HEK293 (cell line): Measurements from ENCODE around the gene SLC41A1.
A peak's percentile ranks its signal among the peaks of the same experiment; 100 is the strongest.

Source experiments
- CTCF ChIA-PET: fragments of 350-600 bp; formaldehyde crosslinking; extraction: SDS; loops from one replicate; lab custom pipeline; 2021; ENCODE audit warnings: antibody characterized with exemption; lab: Yijun Ruan, JAX
- POLR2A ChIA-PET: fragments of 300-600 bp; formaldehyde crosslinking; extraction: SDS; loops from one replicate; lab custom pipeline; 2020; ENCODE audit warnings: antibody characterized with exemption, inconsistent platforms; lab: Yijun Ruan, JAX
- H3K27ac ChIP-seq: fragments of 200-500 bp; sonication (Bioruptor generic); 2 replicates; pipeline ENCODE4 v1.5.1; 2014; ENCODE audit warnings: low read depth, low read length, control low read depth, inconsistent platforms; ENCODE audit errors: extremely low read depth
- H3K36me3 ChIP-seq, 2 experiments: fragments of 200-500 bp in 1 of 2; sonication (Bioruptor generic) in 1 of 2; 1 replicate in 1 of 2; 2 replicates in 1 of 2; pipeline ENCODE4 v1.5.1; 2014 to 2017; ENCODE audit warnings: inconsistent platforms in 2 of 2, low read length in 2 of 2; ENCODE audit not compliant: control insufficient read depth in 2 of 2, insufficient read depth in 1 of 2
- H3K4me1 ChIP-seq: fragments of 200-500 bp; sonication (Bioruptor generic); 2 replicates; pipeline ENCODE4 v1.5.1; 2014; ENCODE audit warnings: mild to moderate bottlenecking, low read length, inconsistent platforms; ENCODE audit not compliant: control insufficient read depth, insufficient read depth
- H3K4me3 ChIP-seq: 2 replicates; pipeline ENCODE4 v1.5.1; 2011; ENCODE audit warnings: low read depth, mild to moderate bottlenecking, control low read depth, low read length, moderate library complexity
- H3K9me3 ChIP-seq: fragments of 200-500 bp; sonication (Bioruptor generic); 2 replicates; pipeline ENCODE4 v1.5.1; 2014; ENCODE audit warnings: low read depth, low read length, inconsistent platforms; ENCODE audit not compliant: control insufficient read depth, insufficient read depth
- ATF2 ChIP-seq: fragments of 450-650 bp; formaldehyde crosslinking; IDR thresholded peaks from 2 replicates; pipeline ENCODE4 v1.5.1; 2016; ENCODE audit warnings: missing biosample characterization, missing genetic modification characterization, low read depth
- CTCF ChIP-seq: fragments of 450-650 bp; formaldehyde crosslinking; IDR thresholded peaks from 2 replicates; pipeline ENCODE4 v1.5.1; 2016; ENCODE audit warnings: missing biosample characterization, missing genetic modification characterization
- EGR2 ChIP-seq: fragments of 450-650 bp; formaldehyde crosslinking; IDR thresholded peaks from 2 replicates; pipeline ENCODE4 v1.5.1; 2016; ENCODE audit warnings: low read depth, missing biosample characterization, missing genetic modification characterization
- ELK4 ChIP-seq: IDR thresholded peaks from 2 replicates; pipeline ENCODE4 v1.6.1; 2011; ENCODE audit warnings: mild to moderate bottlenecking, low read depth, low read length, borderline replicate concordance
- GLI2 ChIP-seq: fragments of 450-650 bp; formaldehyde crosslinking; IDR thresholded peaks from 2 replicates; pipeline ENCODE4; 2017; ENCODE audit warnings: missing biosample characterization, missing genetic modification characterization, low read depth, borderline replicate concordance
- IKZF3 ChIP-seq: fragments of 450-650 bp; IDR thresholded peaks from 2 replicates; pipeline ENCODE4 v1.5.0; 2018; ENCODE audit warnings: missing biosample characterization, mild to moderate bottlenecking, missing genetic modification characterization, moderate library complexity
- KLF9 ChIP-seq: fragments of 450-650 bp; formaldehyde crosslinking; IDR thresholded peaks from 2 replicates; pipeline ENCODE4 v1.5.1; 2016; ENCODE audit warnings: missing biosample characterization, missing genetic modification characterization, low read depth
- OSR2 ChIP-seq: fragments of 450-650 bp; formaldehyde crosslinking; IDR thresholded peaks from 2 replicates; pipeline ENCODE4 v1.5.1; 2016; ENCODE audit warnings: missing biosample characterization, missing genetic modification characterization
- SCRT1 ChIP-seq: fragments of 450-650 bp; formaldehyde crosslinking; IDR thresholded peaks from 2 replicates; pipeline ENCODE4 v1.5.1; 2016; ENCODE audit warnings: missing biosample characterization, missing genetic modification characterization, borderline replicate concordance
- SCRT2 ChIP-seq: fragments of 450-650 bp; formaldehyde crosslinking; IDR thresholded peaks from 2 replicates; pipeline ENCODE4 v1.5.1; 2016; ENCODE audit warnings: missing biosample characterization, missing genetic modification characterization
- TCF7L2 ChIP-seq: IDR thresholded peaks from 2 replicates; pipeline ENCODE4 v1.6.1; 2011; ENCODE audit warnings: low read depth, mild to moderate bottlenecking, inconsistent platforms, low read length, moderate library complexity, borderline replicate concordance
- TRIM28 ChIP-seq: IDR thresholded peaks from 2 replicates; pipeline ENCODE4 v1.6.1; 2011; ENCODE audit warnings: low read length, control low read depth, borderline replicate concordance
- ZBTB44 ChIP-seq: fragments of 450-650 bp; IDR thresholded peaks from 2 replicates; pipeline ENCODE4 v1.5.1; 2018; ENCODE audit warnings: missing biosample characterization, mild to moderate bottlenecking, missing genetic modification characterization
- ZFP37 ChIP-seq: fragments of 450-650 bp; formaldehyde crosslinking; IDR thresholded peaks from 2 replicates; pipeline ENCODE4 v1.5.1; 2016; ENCODE audit warnings: missing biosample characterization, missing genetic modification characterization
- ZIC2 ChIP-seq: fragments of 450-650 bp; formaldehyde crosslinking; IDR thresholded peaks from 2 replicates; pipeline ENCODE4 v1.5.1; 2016; ENCODE audit warnings: missing biosample characterization, missing genetic modification characterization
- ZNF114 ChIP-seq: fragments of 450-650 bp; formaldehyde crosslinking; IDR thresholded peaks from 2 replicates; pipeline ENCODE4 v1.5.0; 2017; ENCODE audit warnings: missing biosample characterization, missing genetic modification characterization
- ZNF148 ChIP-seq: fragments of 450-650 bp; formaldehyde crosslinking; IDR thresholded peaks from 2 replicates; pipeline ENCODE4 v1.5.0; 2017; ENCODE audit warnings: missing biosample characterization, missing genetic modification characterization, borderline replicate concordance
- ZNF174 ChIP-seq: fragments of 450-650 bp; formaldehyde crosslinking; IDR thresholded peaks from 2 replicates; pipeline ENCODE4 v1.5.0; 2017; ENCODE audit warnings: missing biosample characterization, mild to moderate bottlenecking, missing genetic modification characterization
- ZNF26 ChIP-seq: fragments of 450-650 bp; formaldehyde crosslinking; IDR thresholded peaks from 2 replicates; pipeline ENCODE4 v1.5.1; 2016; ENCODE audit warnings: missing biosample characterization, missing genetic modification characterization
- ZNF324 ChIP-seq: fragments of 450-650 bp; formaldehyde crosslinking; IDR thresholded peaks from 2 replicates; pipeline ENCODE4 v1.5.1; 2016; ENCODE audit warnings: missing biosample characterization, missing genetic modification characterization
- ZNF354C ChIP-seq: fragments of 450-650 bp; formaldehyde crosslinking; IDR thresholded peaks from 2 replicates; pipeline ENCODE4 v1.5.1; 2016; ENCODE audit warnings: missing biosample characterization, missing genetic modification characterization, low read depth, borderline replicate concordance
- ZNF404 ChIP-seq: fragments of 450-650 bp; formaldehyde crosslinking; IDR thresholded peaks from 2 replicates; pipeline ENCODE4 v1.5.1; 2017; ENCODE audit warnings: missing biosample characterization, missing genetic modification characterization
- ZNF416 ChIP-seq: fragments of 450-650 bp; formaldehyde crosslinking; IDR thresholded peaks from 2 replicates; pipeline ENCODE4 v1.5.1; 2016; ENCODE audit warnings: missing biosample characterization, missing genetic modification characterization
- ZNF423 ChIP-seq: fragments of 450-650 bp; formaldehyde crosslinking; IDR thresholded peaks from 2 replicates; pipeline ENCODE4 v1.5.1; 2016; ENCODE audit warnings: missing biosample characterization, missing genetic modification characterization
- ZNF514 ChIP-seq: fragments of 450-650 bp; formaldehyde crosslinking; IDR thresholded peaks from 2 replicates; pipeline ENCODE4 v1.5.1; 2016; ENCODE audit warnings: missing biosample characterization, missing genetic modification characterization
- ZNF549 ChIP-seq: fragments of 450-650 bp; IDR thresholded peaks from 2 replicates; pipeline ENCODE4 v1.5.1; 2018; ENCODE audit warnings: missing biosample characterization, missing genetic modification characterization, mild to moderate bottlenecking, inconsistent platforms, moderate library complexity
- ZNF658 ChIP-seq: fragments of 450-650 bp; formaldehyde crosslinking; IDR thresholded peaks from 2 replicates; pipeline ENCODE4; 2016; ENCODE audit warnings: missing biosample characterization, missing genetic modification characterization

The SLC41A1 gene

GRCh38 chr1:205827623-205828022 is 14.6 kb upstream of the SLC41A1 start:
- Histone ChIP-seq H3K36me3 (no peaks in the 10 kb centered on the region), H3K4me1 (no peaks in the 10 kb centered on the region)
- CTCF ChIA-PET: interaction anchor here (0.8 to 2.4 kb wide), 5 partner anchors 9 to 36 kb away, joined by 3 to 6 read pairs (median 4); no protein-coding TSS in a partner anchor

GRCh38 chr1:205826995-205827394 is 14.0 kb upstream of the SLC41A1 start:
- POLR2A ChIA-PET: no interaction called here
- Histone ChIP-seq H3K27ac (no peak overlapping the region), H3K4me3 (no peak overlapping the region), H3K4me1 (no peaks in the 10 kb centered on the region), H3K36me3 (no peaks in the 10 kb centered on the region), H3K9me3 (no peaks in the 10 kb centered on the region)
- CTCF ChIA-PET: interaction anchor here (0.6 to 2.4 kb wide), 6 partner anchors 9 to 87 kb away, joined by 3 to 6 read pairs (median 4); no protein-coding TSS in a partner anchor
- TF ChIP-seq GLI2: no peak
- TF ChIP-seq ZNF174 (tag by site-specific recombination): no peak
- TF ChIP-seq ATF2 (tag by site-specific recombination): no peak
- no peak for TF ChIP-seq TRIM28
- no peak for TF ChIP-seq ZNF148 (tag by site-specific recombination)
- TF ChIP-seq TCF7L2: no peak
- TF ChIP-seq ZNF514 (tag by site-specific recombination): no peak
- TF ChIP-seq ZFP37 (tag by site-specific recombination): no peak
- TF ChIP-seq EGR2 (tag by site-specific recombination): no peak
- no peak for TF ChIP-seq ZNF354C
- TF ChIP-seq ZNF404: no peak
- no peak for TF ChIP-seq ELK4
- no peak for TF ChIP-seq ZBTB44
- TF ChIP-seq ZNF114 (tag by site-specific recombination): no peak

More at GRCh38 chr1:205827623-205828022, 14.6 kb upstream of the SLC41A1 start:
- no peak overlapping the region for H3K27ac ChIP-seq
- no peak overlapping the region for H3K4me3 ChIP-seq
- POLR2A ChIA-PET: no interaction called here
- no peak for TF ChIP-seq ZNF324 (tag by site-specific recombination)
- no peak for TF ChIP-seq IKZF3 (tag by site-specific recombination)
- no peak for TF ChIP-seq ZNF26
- no peak for TF ChIP-seq KLF9
- TF ChIP-seq ZNF658 (tag by site-specific recombination): no peak
- TF ChIP-seq CTCF (tag by site-specific recombination): 0 out of 2 replicates have a peak, but pooled peaks have one; percentile 40
- peak; percentile 63; the same call in 1 of the 2 replicates for TF ChIP-seq ZNF549 (tag by site-specific recombination)
- peak; percentile 64; the same call in 1 of the 2 replicates for TF ChIP-seq ZNF423
- peak; percentile 89 for TF ChIP-seq SCRT2 (tag by site-specific recombination)
- TF ChIP-seq SCRT1 (tag by site-specific recombination): peak; percentile 86
- peak; percentile 86 for TF ChIP-seq ZIC2 (tag by site-specific recombination)
- TF ChIP-seq OSR2: peak; percentile 76
- TF ChIP-seq ZNF416: no peak
- H3K9me3 ChIP-seq: no peaks in the 10 kb centered on the region
